HG02759 (cell line): Measurements from ENCODE around the gene NDC1.
"Not testable (repeated sequence)": the region's sequence is repeated elsewhere in the genome, so short reads cannot be mapped to it uniquely, and the experiment has no call there.

Experiments used
- ATAC-seq: cut with Tn5 transposase; IDR thresholded peaks from one replicate; pipeline ENCODE4 v1.9.1; 2021; ENCODE audit warnings: mild to moderate bottlenecking, moderate library complexity; ENCODE audit not compliant: unreplicated experiment

Gene NDC1, protein sequence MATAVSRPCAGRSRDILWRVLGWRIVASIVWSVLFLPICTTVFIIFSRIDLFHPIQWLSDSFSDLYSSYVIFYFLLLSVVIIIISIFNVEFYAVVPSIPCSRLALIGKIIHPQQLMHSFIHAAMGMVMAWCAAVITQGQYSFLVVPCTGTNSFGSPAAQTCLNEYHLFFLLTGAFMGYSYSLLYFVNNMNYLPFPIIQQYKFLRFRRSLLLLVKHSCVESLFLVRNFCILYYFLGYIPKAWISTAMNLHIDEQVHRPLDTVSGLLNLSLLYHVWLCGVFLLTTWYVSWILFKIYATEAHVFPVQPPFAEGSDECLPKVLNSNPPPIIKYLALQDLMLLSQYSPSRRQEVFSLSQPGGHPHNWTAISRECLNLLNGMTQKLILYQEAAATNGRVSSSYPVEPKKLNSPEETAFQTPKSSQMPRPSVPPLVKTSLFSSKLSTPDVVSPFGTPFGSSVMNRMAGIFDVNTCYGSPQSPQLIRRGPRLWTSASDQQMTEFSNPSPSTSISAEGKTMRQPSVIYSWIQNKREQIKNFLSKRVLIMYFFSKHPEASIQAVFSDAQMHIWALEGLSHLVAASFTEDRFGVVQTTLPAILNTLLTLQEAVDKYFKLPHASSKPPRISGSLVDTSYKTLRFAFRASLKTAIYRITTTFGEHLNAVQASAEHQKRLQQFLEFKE

DNA sequence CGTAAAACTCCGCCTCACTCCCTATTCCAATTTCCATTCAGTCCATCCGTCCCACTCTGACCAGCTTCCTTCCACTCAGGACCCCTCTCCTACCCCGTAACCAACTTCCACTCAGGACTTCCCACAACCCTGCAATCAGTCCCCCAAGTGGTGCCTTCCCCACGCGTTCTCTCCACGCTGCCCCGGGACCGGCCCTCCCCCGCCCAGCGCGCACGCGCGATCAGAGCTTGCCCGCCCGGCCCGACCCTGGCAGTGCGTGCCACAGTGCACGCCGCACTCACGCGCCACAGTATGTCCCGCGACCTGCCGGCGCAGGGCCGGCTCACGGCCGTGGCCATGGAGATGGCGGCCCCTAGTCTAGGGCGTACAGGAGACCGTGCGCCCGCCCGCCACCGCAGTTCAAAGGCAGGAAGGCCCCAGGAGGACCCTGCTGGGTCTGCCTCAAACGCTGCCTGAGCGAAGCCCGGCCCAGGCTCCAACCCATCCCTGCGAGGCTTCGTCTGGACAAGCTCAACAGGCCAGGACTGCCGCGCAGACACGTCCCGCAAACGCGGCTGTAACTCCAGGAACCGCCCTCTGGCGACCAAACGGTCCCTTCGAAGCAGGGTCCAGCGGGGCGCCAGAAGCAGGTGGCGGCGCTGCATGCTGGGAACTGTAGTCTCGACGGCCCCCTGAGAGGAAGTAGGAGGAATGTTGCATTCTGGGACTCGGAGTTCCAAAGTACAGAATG is at the start of gene NDC1:
Gene NDC1, minus strand, starts transcription at position 373 of the 730 bp plus-strand sequence. Its CDS starts 35 bp downstream, at position 338.
- peak; percentile 89 for ATAC-seq

DNA sequence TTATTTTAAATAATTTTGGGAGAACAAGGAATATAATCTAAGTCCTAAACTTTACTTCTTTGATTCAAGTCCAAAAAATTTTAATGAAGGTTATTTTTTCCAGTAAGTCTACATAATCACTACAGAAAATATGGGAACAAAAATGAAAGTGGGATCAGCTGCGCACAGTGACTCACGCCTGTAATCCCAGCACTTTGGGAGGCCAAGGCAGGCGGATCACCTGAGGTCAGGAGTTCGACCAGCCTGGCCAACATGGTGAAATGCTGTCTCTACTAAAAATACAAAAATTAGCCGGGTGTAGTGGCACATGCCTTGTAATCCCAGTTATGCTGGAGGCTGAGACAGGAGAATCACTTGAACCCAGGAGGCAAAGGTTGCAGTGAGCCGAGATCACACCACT is 45.5 kb upstream of the NDC1 start:
- ATAC-seq, result not testable (repeated sequence)

DNA sequence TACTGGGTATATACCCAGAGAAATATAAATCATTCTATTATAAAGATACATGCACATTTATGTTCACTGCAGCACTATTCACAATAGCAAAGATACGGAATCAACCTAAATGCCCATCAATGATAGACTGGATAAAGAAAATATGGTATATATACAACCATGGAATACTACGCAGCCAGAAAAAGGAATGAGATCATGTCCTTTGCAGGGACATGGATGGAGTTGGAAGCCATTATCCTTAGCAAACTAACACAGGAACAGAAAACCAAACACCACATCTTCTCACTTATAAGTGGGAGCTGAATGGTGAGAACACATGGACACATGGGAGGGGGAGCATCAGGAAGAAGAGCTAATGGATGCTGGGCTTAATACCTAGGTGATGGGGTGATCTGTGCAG is 43.8 kb upstream of the NDC1 start:
- not testable (repeated sequence) for ATAC-seq

DNA sequence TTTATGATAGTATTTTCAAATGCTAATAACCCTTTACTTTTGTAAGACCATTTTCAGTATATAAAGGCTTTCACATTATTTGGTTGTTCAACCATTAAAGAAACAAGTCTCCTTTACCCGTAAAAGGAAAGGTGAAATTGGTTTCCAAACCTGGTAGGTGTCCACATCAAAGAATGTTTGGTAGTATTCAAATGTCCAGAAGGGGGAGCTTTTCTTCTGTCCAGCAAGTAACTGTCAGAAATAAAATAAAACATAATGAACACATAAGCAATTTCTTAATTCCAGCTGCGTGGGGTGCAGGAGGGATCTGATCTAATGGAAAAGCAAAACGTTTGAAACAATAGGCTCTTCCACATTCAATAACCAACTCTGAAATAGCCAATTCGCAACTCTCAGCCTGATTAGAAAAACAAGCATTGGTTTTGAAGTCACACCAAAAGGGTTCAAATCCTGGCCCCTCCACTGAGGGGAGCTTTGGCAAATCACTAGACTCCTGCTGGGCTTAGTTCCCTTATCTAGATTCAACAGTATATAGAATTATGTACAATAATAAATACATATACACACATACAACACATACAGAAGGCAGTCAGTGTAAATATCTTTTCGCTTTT is 40.5 kb upstream of the NDC1 start:
- ATAC-seq, result no peak

DNA sequence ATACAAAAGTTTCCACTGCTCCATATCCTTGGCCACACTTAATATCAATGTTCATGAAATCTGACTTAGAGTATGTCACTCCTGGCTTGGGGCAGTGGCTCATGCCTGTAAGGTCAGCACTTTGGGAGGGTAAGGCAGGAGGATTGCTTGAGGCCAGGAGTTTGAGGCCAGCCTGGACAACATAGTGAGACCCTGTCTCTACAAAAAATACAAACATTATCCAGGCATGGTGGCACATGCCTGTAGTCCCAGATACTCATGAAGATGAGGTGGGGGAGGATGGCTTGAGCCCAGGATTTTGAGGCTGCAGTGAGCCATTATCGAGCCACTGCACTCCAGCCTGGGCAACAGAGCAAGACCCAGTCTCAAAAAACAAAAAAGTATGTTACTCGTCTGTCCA is 37.1 kb upstream of the NDC1 start:
- not testable (repeated sequence) for ATAC-seq

DNA sequence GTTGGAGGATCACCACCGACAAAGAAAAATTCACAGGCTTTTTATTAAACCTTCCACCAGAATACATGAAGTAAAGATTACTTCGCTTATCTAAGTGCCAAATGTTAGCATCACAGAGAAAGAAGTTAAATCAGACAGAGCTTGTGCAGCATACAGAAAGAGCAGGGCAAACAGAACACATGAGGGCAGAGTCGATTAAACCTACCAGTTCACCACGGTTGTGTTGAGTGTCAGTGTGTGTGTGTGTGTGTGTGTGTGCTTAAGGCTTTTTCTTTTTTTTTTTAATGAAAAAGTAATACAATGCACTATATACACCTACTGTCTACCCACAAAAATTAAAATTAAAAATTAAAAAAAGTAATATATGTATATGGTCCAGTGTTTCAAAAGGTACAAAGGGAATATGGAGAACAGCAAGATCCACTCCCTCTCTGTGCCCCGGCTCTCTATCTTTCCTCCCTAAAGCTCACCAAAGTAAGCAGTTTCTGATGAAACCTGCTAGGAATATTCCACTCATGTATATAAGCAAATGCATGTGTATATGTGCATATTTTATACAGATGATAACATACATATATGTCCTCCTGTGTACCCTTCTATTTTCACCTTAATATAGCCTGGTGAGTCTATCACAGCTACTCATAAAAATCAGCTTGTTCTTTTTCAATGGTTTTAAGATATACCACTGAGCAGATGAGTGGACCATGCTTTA is 33.8 kb upstream of the NDC1 start:
- no peak for ATAC-seq

DNA sequence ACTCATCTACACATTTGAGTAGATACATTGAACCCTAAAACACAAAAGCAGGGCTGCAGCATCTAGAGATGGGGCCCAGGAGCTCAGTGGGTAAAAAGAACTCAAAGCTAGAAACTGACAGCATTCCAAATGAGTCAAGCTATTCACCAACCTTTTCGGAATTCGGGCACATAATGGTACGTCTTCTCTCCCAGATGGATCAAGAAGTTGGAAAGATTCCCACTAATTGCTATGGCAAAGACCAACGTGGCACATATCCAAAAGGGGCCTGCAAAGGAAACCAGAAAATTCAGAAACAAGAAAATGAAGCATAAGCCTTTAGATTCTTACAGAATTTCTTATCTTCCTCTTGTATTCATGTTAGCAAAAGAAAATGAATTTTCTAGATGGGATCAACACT is 33.1 kb upstream of the NDC1 start:
- no peak for ATAC-seq

DNA sequence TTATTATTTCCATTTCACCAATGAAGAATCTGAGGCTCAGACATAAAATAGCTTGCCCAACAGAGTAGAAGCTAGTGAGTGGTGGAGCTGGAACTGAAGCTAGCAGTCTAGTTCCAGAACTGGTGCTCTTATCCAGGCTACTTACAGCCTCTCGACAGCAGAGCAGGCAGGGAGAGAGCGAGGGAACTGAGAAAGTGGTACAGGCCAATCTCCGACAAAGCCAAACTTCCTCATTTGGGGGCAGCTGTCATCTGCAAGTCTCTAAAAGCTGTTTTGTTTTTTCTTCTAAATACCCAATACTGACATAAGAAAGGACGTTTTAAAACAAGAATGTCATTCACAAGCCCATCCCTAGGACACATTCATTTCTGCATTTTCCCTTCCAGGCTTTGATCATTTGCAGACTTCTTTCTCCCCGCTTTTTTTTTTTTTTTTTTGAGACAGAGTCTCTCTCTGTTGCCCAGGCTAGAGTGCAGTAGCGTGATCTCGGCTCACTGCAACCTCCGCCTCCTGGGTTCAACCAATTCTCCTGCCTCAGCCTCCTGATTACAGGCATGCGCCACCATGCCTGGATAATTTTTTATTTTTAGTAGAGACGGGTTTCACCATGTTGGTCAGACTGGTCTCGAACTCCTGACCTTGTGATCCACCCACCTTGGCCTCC is 31.5 kb upstream of the NDC1 start:
- no peak for ATAC-seq

DNA sequence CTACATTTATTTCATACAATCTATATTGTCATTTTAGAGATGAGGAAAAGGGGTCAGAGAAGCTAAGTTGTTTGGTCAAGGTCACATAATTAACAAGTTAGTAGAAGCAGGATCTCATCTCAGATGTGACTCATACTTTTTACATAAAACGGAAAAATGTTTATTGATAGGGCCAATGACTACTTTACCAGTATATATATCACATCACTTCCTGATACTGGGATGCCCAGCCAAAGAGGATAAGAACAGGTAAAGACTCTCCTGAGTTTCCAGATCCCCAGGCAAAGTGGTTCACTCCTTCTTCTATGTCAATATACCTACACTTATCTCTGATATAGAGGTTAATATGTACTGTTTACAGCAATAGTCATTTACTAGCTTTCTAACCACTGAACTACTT is 30.5 kb upstream of the NDC1 start:
- no peak for ATAC-seq

DNA sequence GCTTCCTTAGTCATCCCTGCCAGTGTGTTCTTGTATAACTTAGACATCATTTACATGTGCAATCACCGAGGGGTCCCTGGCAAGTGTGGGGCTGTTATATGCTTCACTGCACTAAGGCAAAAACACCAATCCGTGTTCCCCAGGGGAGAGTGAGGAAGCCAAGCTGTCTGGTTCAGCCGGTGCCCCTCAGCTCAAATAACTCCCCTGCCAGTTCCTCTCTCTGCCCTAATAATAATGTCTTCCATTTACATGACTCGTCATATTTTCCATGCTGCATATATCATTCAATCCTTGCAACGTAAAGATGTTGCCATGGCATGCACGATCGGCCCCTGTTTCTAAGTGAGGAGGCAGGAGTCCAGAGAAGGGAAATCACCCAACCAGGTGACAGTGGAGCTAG is 24.4 kb upstream of the NDC1 start:
- ATAC-seq, result no peak

DNA sequence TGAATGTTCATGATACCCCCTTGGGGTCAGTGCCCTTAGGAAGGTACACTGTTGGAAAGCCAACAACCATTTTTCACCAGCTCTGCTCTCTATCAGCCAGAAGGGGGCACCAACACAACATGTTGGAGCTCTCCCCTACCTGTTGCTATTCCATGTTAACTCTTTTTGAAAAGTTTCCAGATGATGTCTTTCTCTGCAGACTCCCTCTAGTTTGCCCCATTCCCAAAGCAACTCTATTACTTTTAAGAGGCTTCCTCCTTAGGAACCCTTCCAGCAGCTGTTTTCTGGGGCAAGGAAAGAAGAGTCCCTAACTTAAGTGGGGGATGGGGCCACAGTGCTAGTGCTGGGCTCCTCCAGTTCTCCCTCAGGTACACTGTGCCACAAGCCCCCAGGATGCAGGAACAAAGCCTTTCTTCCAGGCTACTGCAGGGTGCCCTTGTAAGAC is 22.9 kb upstream of the NDC1 start:
- peak; percentile 48 for ATAC-seq

DNA sequence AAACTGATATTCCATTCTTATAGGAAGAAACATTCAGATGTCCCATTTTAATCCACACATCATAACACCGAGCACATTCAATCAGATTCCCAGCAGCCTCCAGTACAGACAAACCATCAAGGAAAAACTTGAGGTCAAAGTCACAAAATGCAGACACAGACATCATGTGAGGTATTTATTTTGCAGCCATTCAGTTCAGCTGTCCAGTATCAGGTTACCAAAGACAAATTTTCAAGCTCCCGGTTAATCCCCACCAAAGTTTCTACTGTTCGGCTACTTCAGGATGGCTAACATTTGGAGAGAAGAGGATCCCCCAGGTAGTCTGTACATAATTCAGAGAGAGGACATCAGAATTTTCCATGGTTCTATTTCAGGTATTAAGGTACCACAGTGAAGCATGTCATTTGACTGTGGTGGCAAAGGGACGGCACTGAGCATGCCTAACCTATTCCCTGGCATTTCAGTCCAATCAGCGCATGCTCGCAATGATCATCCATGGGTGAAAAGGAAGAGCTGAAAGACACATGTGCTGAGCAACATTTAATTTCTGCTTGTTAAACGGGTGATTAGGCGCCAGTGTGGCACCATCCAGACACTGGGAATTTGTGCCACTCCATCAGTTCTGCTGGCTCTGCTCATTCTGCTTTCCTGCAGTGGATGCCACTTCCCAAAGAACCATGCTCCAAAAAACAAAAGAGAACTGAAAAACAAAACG is 13.6 kb upstream of the NDC1 start:
- ATAC-seq, result no peak

DNA sequence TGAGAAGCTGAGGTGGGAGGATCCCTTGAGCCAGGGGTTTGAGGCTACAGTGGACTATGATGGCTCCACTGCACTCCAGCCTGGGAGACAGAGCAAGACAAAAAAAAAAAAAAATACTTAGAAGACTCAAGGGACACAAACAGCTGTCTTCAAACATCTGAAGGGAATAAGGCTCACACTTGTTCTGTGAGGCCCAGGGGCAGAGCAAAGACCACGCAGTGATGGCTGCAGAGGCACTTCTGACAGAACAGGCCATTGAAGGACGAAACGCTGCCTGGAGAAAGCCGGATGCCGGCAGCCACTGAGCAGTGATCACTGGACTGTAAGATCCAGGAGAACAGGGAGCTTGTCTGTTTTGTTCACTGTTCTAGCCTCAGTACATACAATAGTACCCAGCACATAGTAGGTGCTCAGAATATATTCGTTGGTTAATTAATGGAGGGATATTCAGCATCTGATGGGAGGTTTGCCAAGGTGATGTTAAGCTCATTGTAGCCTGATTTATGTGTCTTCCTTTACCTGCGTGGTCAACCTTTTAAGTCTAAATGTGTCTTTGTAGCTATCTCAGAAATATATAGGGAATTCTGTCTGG is 12.1 kb upstream of the NDC1 start:
- no peak for ATAC-seq

DNA sequence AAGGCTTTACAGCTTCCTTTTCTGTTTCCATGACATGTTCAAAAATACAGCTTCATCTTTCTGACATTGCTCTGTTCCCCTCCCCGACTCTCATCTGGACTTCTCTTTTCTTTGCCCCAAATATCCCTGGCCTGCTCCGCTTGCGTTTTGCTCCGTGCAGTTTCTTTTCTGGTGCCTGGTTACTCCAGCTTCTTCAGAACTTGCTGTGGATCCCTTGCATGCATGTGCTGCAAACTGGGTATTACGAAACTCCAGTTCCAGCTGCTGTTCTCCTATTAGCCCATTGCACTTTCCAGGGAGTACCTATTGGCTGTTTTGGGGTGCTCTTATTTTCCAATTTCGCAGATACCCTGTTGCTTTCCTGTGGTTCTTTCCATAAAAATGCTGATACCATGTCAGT is 9.9 kb upstream of the NDC1 start:
- no peak for ATAC-seq

DNA sequence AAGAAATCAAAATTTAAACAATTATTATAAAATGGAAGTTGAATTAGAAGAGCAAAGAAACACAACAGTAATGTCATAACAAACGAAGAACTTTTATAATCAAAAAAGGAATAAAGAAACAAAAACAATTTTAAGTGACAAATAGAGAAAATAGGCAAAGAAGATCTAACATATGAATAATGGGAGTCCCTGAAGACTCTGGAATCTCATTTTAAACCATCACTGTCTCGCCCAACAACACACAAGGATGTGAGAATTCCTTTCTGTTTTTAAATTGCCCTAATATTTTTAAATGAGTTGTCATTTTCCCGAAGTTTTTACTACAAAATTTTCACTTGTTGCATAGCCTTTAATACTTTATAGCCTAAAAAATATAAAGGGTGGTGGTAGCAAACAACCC is 4.3 kb upstream of the NDC1 start:
- ATAC-seq, result no peak

DNA sequence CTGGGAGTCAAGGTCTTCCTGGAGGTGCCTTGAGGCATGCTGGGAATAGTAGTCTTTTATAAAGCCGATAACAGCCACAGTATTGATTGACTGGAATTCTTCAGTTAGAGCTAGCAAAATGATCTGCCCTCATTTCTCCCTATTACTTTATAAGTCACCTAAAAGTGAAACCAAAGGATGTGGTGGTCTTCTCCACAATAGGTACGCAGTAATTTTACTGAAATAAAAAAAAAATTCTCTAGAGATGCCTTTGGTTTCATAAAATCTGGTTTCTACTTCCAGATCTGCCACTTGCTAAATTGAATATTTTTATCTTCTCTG is 518 bp upstream of the NDC1 start:
- no peak for ATAC-seq

DNA sequence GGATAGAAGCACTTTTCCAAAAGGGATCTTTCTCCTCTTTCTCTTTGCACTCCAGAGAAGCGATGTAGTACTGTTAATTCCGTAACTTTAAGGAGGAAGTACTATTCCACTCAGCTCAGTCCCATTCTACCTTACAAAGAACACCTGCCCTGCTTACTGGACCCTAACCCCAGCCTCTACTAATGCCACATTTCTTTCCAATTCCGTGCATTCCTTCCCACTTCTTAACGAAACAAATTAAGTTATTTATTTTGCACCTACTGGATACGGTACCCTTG is 511 bp downstream of the NDC1 start:
- ATAC-seq, result no peak

DNA sequence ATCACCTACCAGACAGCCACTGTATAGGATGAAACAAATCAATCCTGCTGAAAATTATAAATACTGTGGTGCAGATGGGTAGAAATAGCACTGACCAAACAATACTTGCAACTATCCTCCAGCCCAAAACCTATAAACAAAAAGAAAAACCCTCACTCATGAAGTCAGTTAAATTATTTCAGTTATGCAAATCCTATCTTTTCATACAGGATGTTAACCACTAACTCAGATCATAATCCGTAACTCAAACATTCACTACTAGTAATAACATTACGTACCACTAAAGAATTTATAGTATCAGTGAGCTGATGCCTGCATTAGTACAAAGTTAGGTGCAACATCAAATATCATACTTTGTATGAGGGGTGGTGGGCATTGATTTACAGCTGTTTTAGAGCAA is 2.6 kb downstream of the NDC1 start:
- ATAC-seq, result no peak

DNA sequence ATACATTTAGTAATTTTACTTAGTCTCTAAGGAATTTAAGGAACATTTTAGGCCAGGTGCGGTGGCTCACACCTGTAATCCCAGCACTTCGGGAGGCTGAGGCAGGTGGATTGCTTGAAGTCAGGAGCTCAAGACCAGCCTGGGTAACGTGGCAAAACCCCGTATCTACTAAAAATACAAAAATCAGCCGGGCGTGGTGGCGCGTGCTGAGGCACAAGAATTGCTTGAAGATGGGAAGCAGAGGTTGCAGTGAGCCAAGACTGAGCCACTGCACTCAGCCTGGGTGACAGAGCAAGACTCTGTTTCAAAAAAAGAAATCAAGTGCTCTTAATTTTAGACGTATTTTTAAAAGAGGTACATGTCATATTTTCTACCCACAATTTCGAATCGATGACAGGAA is 3.3 kb downstream of the NDC1 start:
- no peak for ATAC-seq

DNA sequence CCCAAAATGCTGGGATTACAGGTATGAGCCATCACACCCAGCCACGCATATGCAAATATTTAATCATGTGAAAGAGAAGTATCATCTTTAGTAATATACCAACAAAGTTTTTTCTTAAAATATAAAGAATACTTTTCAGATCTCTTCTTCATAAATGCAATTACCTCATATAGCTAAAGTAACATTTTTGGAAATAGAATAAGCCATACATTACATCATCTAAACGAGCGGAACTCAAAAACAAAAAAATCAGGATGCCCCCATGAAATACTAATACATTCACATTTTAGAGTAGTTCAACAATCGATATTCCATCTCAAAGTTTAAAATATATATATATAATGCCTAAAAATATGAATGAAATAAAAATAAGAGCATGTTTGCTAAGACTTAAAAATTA is 4.7 kb downstream of the NDC1 start:
- no peak for ATAC-seq
